GM12873 (cell line): ENCODE data around the gene SLC7A4.

ENCODE experiments used
- CTCF ChIP-seq: IDR thresholded peaks from 2 replicates; pipeline ENCODE4 v1.5.1; 2012; ENCODE audit warnings: low read depth, mild to moderate bottlenecking, moderate library complexity, low read length, control low read depth; ENCODE audit not compliant: insufficient read depth; ENCODE audit errors: missing control alignments

SLC7A4 gene

DNA sequence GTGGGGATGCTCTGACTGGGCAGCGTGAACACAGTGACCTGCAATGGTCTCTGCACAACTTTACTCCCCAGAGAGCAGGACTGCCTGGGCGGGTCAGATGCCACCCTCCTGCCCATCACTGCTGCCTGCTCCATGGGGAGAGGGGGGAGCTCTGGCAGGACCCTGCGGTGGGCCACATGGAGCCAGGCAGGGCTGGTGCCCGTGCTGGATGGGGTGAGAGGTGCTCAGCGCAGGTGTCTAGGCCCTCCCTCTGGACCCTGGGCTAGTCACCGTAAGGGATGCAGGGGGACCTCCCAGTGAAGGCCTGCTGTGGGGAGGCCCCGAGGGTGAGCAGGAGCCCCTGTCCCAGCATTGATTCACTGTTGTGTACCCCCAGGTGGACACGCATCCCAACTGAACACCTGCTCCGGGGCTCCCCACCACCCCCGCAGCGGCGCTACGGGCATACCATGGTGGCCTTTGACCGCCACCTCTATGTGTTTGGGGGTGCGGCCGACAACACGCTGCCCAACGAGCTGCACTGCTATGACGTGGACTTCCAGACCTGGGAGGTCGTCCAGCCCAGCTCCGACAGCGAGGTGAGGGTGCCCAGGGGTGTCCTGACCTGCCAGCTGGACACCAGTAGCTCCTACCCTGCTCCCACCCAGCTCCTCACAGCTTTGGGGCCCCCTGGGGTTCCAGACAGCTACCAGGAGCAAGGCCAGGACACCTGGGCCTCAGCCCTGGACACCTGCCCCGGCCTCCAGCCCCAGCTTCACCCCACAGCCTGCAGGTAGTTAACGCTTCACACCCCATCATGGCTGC is 40.9 kb downstream of the SLC7A4 start:
- TF ChIP-seq CTCF = no peak

GRCh38 chr22:20990184-20991180 is 41.9 kb downstream of the SLC7A4 start:
- no peak for TF ChIP-seq CTCF

- TF ChIP-seq CTCF = no peak
These were observed 42.8 kb downstream of the SLC7A4 start for GRCh38 chr22:20989323-20990138.

- TF ChIP-seq CTCF = no peak
These were observed 43.6 kb downstream of the SLC7A4 start for GRCh38 chr22:20988573-20989322.

GRCh38 chr22:20987375-20987774 is 45.0 kb downstream of the SLC7A4 start:
- TF ChIP-seq CTCF = no peak

DNA sequence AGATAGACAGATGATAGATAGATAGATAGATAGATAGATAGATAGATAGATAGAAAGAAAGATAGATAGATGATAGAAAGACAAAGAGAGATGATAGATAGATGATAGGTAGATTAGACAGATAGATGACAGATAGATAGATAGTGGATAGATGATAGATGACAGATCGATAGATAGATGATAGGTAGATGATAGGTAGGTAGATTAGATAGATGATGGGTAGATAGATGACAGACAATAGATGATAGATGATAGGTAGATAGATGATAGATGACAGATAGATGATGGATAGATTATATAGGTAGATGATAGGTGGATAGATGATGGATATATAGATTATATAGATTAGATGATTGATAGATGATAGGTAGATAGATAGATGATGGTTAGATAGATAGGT is 46.0 kb downstream of the SLC7A4 start:
- TF ChIP-seq CTCF = no peak
